ENCODE data around the gene NKTR.
"Not testable (repeated sequence)": the region's sequence is repeated elsewhere in the genome, so short reads cannot be mapped to it uniquely, and the experiment has no call there.

Gene NKTR

GRCh38 chr3:42600111-42600957 is at the start of gene NKTR:
NKTR (plus strand) TSS chr3:42600686; CDS start chr3:42601007, 321 bp downstream.
- peak; percentile 99 for DNase-seq (ENCODE audit: low read depth)

GRCh38 chr3:42552830-42553229 is 47.7 kb upstream of the NKTR start:
- DNase-seq (ENCODE audit: low read depth): no peak

GRCh38 chr3:42556089-42556632 is 44.3 kb upstream of the NKTR start:
- DNase-seq (ENCODE audit: low read depth): no peak

- DNase-seq (ENCODE audit: low read depth): not testable (repeated sequence)
Measured at GRCh38 chr3:42556817-42557216, 43.7 kb upstream of the NKTR start.

- DNase-seq (ENCODE audit: low read depth): no peak
Measured at GRCh38 chr3:42557854-42558253, 42.6 kb upstream of the NKTR start.

- DNase-seq (ENCODE audit: low read depth): no peak
Measured at GRCh38 chr3:42562047-42562907, 38.2 kb upstream of the NKTR start.

GRCh38 chr3:42569593-42570142 is 30.8 kb upstream of the NKTR start:
- no peak for DNase-seq (ENCODE audit: low read depth)

GRCh38 chr3:42572278-42572677 is 28.2 kb upstream of the NKTR start:
- DNase-seq (ENCODE audit: low read depth): no peak

GRCh38 chr3:42575137-42575741 is 25.2 kb upstream of the NKTR start:
- DNase-seq (ENCODE audit: low read depth): no peak

- no peak for DNase-seq (ENCODE audit: low read depth)
Measured at GRCh38 chr3:42578054-42578453, 22.4 kb upstream of the NKTR start.

GRCh38 chr3:42579346-42579745 is 21.1 kb upstream of the NKTR start:
- DNase-seq (ENCODE audit: low read depth): not testable (repeated sequence)

- DNase-seq (ENCODE audit: low read depth): no peak
Measured at GRCh38 chr3:42581400-42581708, 19.1 kb upstream of the NKTR start.

- peak; percentile 92 for DNase-seq (ENCODE audit: low read depth)
Measured at GRCh38 chr3:42581709-42582473, 18.6 kb upstream of the NKTR start, which contains the start of gene SEC22C. SEC22C (minus strand) TSS chr3:42581967; CDS start chr3:42569046, 12,921 bp downstream.

- DNase-seq (ENCODE audit: low read depth): no peak
Measured at GRCh38 chr3:42582474-42583070, 17.9 kb upstream of the NKTR start.

GRCh38 chr3:42588625-42589024 is 11.9 kb upstream of the NKTR start:
- no peak for DNase-seq (ENCODE audit: low read depth)

- DNase-seq (ENCODE audit: low read depth): no peak
Measured at GRCh38 chr3:42589382-42590109, 10.9 kb upstream of the NKTR start.

- DNase-seq (ENCODE audit: low read depth): no peak
Measured at GRCh38 chr3:42590989-42591756, 9.3 kb upstream of the NKTR start.

- no peak for DNase-seq (ENCODE audit: low read depth)
Measured at GRCh38 chr3:42591811-42592210, 8.7 kb upstream of the NKTR start.

GRCh38 chr3:42593635-42594034 is 6.9 kb upstream of the NKTR start:
- DNase-seq (ENCODE audit: low read depth): no peak
